IMR-90 (cell line): ENCODE results near the gene PDE6B. TPM values are rescaled to one million over a fixed set of nuclear protein-coding genes. Genes with fewer than 3 reads are reported as not detected.

Source experiments
- ATAC-seq: fragments of 200-7000 bp; cut with Tn5 transposase; 2 replicates; pipeline ENCODE4 v1.9.1; 2020; ENCODE audit warnings: low read depth, mild to moderate bottlenecking, moderate library complexity
- BruUV-seq: library from RNA; stranded (reverse); fragments of 400-500 nt; replicated peaks from 2 replicates; lab custom pipeline; 2021; lab: Mats Ljungman, UMichigan
- CTCF ChIA-PET: fragments of 300-600 bp; formaldehyde crosslinking; extraction: SDS; loops from one replicate; lab custom pipeline; 2021; ENCODE audit warnings: antibody characterized with exemption; lab: Yijun Ruan, JAX
- POLR2A ChIA-PET: fragments of 300-600 bp; sonication (Branson Sonifier 250); formaldehyde crosslinking; loops from one replicate; lab custom pipeline; 2022; ENCODE audit warnings: antibody characterized with exemption; ENCODE audit not compliant: unreplicated experiment; lab: Charles Lee
- DNase-seq: peaks from one replicate; pipeline ENCODE4 v3.0.0; 2013
- H2AFZ ChIP-seq: replicated peaks from 2 replicates; pipeline ENCODE3; 2013; ENCODE audit warnings: low read length, mild to moderate bottlenecking; ENCODE audit not compliant: poor library complexity
- H2AK5ac ChIP-seq: 2 replicates; pipeline ENCODE4 v1.6.1; 2013; ENCODE audit warnings: low read depth, low read length, inconsistent platforms
- H2AK9ac ChIP-seq: replicated peaks from 2 replicates; pipeline ENCODE3; 2013; ENCODE audit warnings: mild to moderate bottlenecking, low read depth, low read length, moderate library complexity; ENCODE audit not compliant: poor library complexity
- H2BK120ac ChIP-seq: 2 replicates; pipeline ENCODE4 v1.6.1; 2013; ENCODE audit warnings: low read depth, low read length, inconsistent platforms
- H2BK15ac ChIP-seq: 3 replicates; pipeline ENCODE4 v1.6.1; 2013; ENCODE audit warnings: low read depth, low read length, inconsistent platforms
- H2BK20ac ChIP-seq: 2 replicates; pipeline ENCODE4 v1.6.1; 2013; ENCODE audit warnings: low read depth, mild to moderate bottlenecking, inconsistent platforms, low read length, moderate library complexity
- H2BK5ac ChIP-seq: 2 replicates; pipeline ENCODE4 v1.6.1; 2013; ENCODE audit warnings: mild to moderate bottlenecking, low read depth, low read length, inconsistent platforms; ENCODE audit not compliant: poor library complexity, severe bottlenecking
- H3K14ac ChIP-seq: replicated peaks from 2 replicates; pipeline ENCODE4 v1.6.1; 2013; ENCODE audit warnings: low read depth, low read length, inconsistent platforms
- H3K18ac ChIP-seq: 2 replicates; pipeline ENCODE4 v1.6.1; 2013; ENCODE audit warnings: low read depth, low read length, control low read depth
- H3K23ac ChIP-seq: 2 replicates; pipeline ENCODE4 v1.6.1; 2013; ENCODE audit warnings: low read depth, low read length, inconsistent platforms
- H3K27ac ChIP-seq: 2 replicates; pipeline ENCODE4 v1.5.1; 2013; ENCODE audit warnings: mild to moderate bottlenecking, control low read depth, low read length; ENCODE audit not compliant: insufficient read depth
- H3K27me3 ChIP-seq: 2 replicates; pipeline ENCODE4 v1.6.1; 2013; ENCODE audit warnings: low read length; ENCODE audit not compliant: control insufficient read depth, insufficient read depth
- H3K36me3 ChIP-seq: 2 replicates; pipeline ENCODE4 v1.6.1; 2013; ENCODE audit warnings: low read length, mixed read lengths; ENCODE audit not compliant: control insufficient read depth, insufficient read depth
- H3K4ac ChIP-seq: 2 replicates; pipeline ENCODE4 v1.6.1; 2013; ENCODE audit warnings: low read depth, low read length, inconsistent platforms
- H3K4me1 ChIP-seq: 2 replicates; pipeline ENCODE4 v1.6.1; 2013; ENCODE audit warnings: low read length, mixed read lengths; ENCODE audit not compliant: control insufficient read depth, insufficient read depth
- H3K4me2 ChIP-seq: 2 replicates; pipeline ENCODE4 v1.6.1; 2013; ENCODE audit warnings: low read depth, mild to moderate bottlenecking, control low read depth, low read length, moderate library complexity
- H3K4me3 ChIP-seq: 2 replicates; pipeline ENCODE4 v1.5.1; 2013; ENCODE audit warnings: low read depth, mild to moderate bottlenecking, control low read depth, low read length, moderate library complexity; ENCODE audit not compliant: insufficient read depth
- H3K56ac ChIP-seq: 2 replicates; pipeline ENCODE4 v1.6.1; 2013; ENCODE audit warnings: low read length, inconsistent platforms; ENCODE audit not compliant: insufficient read depth; ENCODE audit errors: extremely low read depth
- H3K79me1 ChIP-seq, 2 experiments: 2 replicates each; pipeline ENCODE4 v1.6.1; 2013; ENCODE audit warnings: low read length in 2 of 2, inconsistent platforms in 1 of 2, low read depth in 1 of 2
- H3K9ac ChIP-seq: 2 replicates; pipeline ENCODE4 v1.6.1; 2013; ENCODE audit warnings: low read depth, low read length, control low read depth
- H3K9me1 ChIP-seq: 2 replicates; pipeline ENCODE4 v1.6.1; 2013; ENCODE audit warnings: low read length, inconsistent platforms; ENCODE audit not compliant: insufficient read depth
- H3K9me3 ChIP-seq: 2 replicates; pipeline ENCODE4 v1.6.1; 2013; ENCODE audit warnings: low read length; ENCODE audit not compliant: control insufficient read depth, insufficient read depth
- H4K20me1 ChIP-seq: 2 replicates; pipeline ENCODE4 v1.6.1; 2013; ENCODE audit warnings: low read length, inconsistent platforms; ENCODE audit not compliant: insufficient read depth
- H4K5ac ChIP-seq: 2 replicates; pipeline ENCODE4 v1.6.1; 2013; ENCODE audit warnings: mild to moderate bottlenecking, low read depth, low read length, control low read depth
- H4K8ac ChIP-seq, 2 experiments: 2 replicates each; pipeline ENCODE4 v1.6.1; 2013; ENCODE audit warnings: low read depth in 2 of 2, low read length in 2 of 2, control low read depth in 1 of 2, inconsistent platforms in 1 of 2
- H4K91ac ChIP-seq: 2 replicates; pipeline ENCODE4 v1.6.1; 2013; ENCODE audit warnings: low read depth, low read length, inconsistent platforms; ENCODE audit not compliant: insufficient read depth
- BHLHE40 ChIP-seq: fragments of 150-350 bp; IDR thresholded peaks from 2 replicates; pipeline ENCODE4 v1.6.1; 2016; ENCODE audit warnings: mild to moderate bottlenecking, low read depth, low read length
- CHD1 ChIP-seq: IDR thresholded peaks from 2 replicates; pipeline ENCODE4 v1.6.1; 2012; ENCODE audit warnings: low read depth, low read length, improper control_type of control experiment
- FOS ChIP-seq: fragments of 150-350 bp; IDR thresholded peaks from 2 replicates; pipeline ENCODE4 v1.6.1; 2016; ENCODE audit warnings: low read depth, low read length
- MAFK ChIP-seq: IDR thresholded peaks from 2 replicates; pipeline ENCODE4 v1.6.1; 2012; ENCODE audit warnings: low read depth, low read length, improper control_type of control experiment
- MAZ ChIP-seq: IDR thresholded peaks from 2 replicates; pipeline ENCODE4 v1.6.1; 2012; ENCODE audit warnings: low read depth, mild to moderate bottlenecking, low read length, improper control_type of control experiment, moderate library complexity, borderline replicate concordance
- MXI1 ChIP-seq: IDR thresholded peaks from 2 replicates; pipeline ENCODE4 v1.6.1; 2012; ENCODE audit warnings: low read depth, mild to moderate bottlenecking, low read length, moderate library complexity, borderline replicate concordance
- RAD21 ChIP-seq: IDR thresholded peaks from 2 replicates; pipeline ENCODE4 v1.6.1; 2012; ENCODE audit warnings: low read length, improper control_type of control experiment
- RCOR1 ChIP-seq: IDR thresholded peaks from 2 replicates; pipeline ENCODE4 v1.6.1; 2012; ENCODE audit warnings: mild to moderate bottlenecking, low read length, improper control_type of control experiment; ENCODE audit not compliant: insufficient replicate concordance
- RFX5 ChIP-seq: IDR thresholded peaks from 2 replicates; pipeline ENCODE4 v1.8.0; 2012; ENCODE audit warnings: low read depth, mild to moderate bottlenecking, low read length, moderate library complexity
- SMC3 ChIP-seq: fragments of 150-350 bp; IDR thresholded peaks from 2 replicates; pipeline ENCODE4 v1.6.1; 2016; ENCODE audit warnings: low read depth, mild to moderate bottlenecking, antibody characterized with exemption, low read length, moderate library complexity
- WGBS, 2 experiments: methylation state at CpG; one replicate each; pipeline versions ENCODE4 v1.1.5 to v1.1.7; 2013; ENCODE audit warnings: missing lambda C conversion rate in 2 of 2; ENCODE audit not compliant: insufficient read length in 1 of 2; ENCODE audit errors: extremely low coverage in 2 of 2; 5-methylcytosine and 5-hydroxymethylcytosine counted together
- dilution Hi-C: fragments of 300-500 bp; cut with HindIII; formaldehyde crosslinking; loops from one replicate; pipeline ENCODE4 v1.14.3; 2018; ENCODE audit warnings: low sequenced_read_pairs; ENCODE audit not compliant: unreplicated experiment
- in situ Hi-C: fragments of 300-500 bp; cut with MboI; formaldehyde crosslinking; loops from 3 replicates; pipeline ENCODE4 v1.14.3; 2019; ENCODE audit warnings: low sequenced_read_pairs, inconsistent platforms, mixed read lengths
- intact Hi-C: fragments of 100-400 bp; cut with micrococcal nuclease; formaldehyde crosslinking; loops from 2 replicates; pipeline ENCODE4 v1.10.0; 2022
- polyA plus RNA-seq, 3 experiments: library from polyadenylated mRNA; depleted of rRNA; stranded (reverse); fragments of >200 nt; gene quantifications; 2 replicates each; pipeline ENCODE4 v1.2.3, GENCODE V29; 2012; ENCODE audit warnings: low replicate concordance in 1 of 3
- total RNA-seq: library from RNA; depleted of rRNA; stranded (reverse); fragments of >200 nt; gene quantifications from 2 replicates; pipeline ENCODE4 v1.2.3, GENCODE V29; 2012
- TF ChIP-seq, protein P1 (sequence below): fragments of 150-350 bp; IDR thresholded peaks from 2 replicates; pipeline ENCODE4 v1.6.1; 2016; ENCODE audit warnings: low read depth, mild to moderate bottlenecking, low read length, moderate library complexity, borderline replicate concordance
- TF ChIP-seq, protein P2 (sequence below): fragments of 150-350 bp; IDR thresholded peaks from 2 replicates; pipeline ENCODE4 v1.6.1; 2017; ENCODE audit warnings: mild to moderate bottlenecking, antibody characterized with exemption, low read length, low read depth

Gene PDE6B
- total and polyA plus RNA-seq, 2 of the 4 experiments (the other 2 are of a cell fraction): under 0.01 TPM; not detected in 1

GRCh38 chr4:637536-638280 lies 12.3 kb downstream of the PDE6B start:
- dilution Hi-C loops (no loop called here), intact Hi-C loops (no loop called here), in situ Hi-C loops (no loop called here)
- Histone ChIP-seq H3K4me1 (no peaks in the 10 kb centered on the region), H4K91ac (no peak overlapping the region), H2BK20ac (no peak overlapping the region), H2AFZ (no peak overlapping the region), H2AK5ac (no peak overlapping the region), H3K23ac (no peak overlapping the region), H4K5ac (no peak overlapping the region), H2BK15ac (no peak overlapping the region), H3K36me3 (no peaks in the 10 kb centered on the region), H3K9me3 (peaks cover 9% of the 10 kb centered on the region; the same call in 1 of the 2 replicates), H3K4me3 (no peak overlapping the region), H3K27ac (no peak overlapping the region), H3K79me1 (no peaks in the 10 kb centered on the region), H4K8ac (no peak overlapping the region), H3K14ac (no peak overlapping the region), H3K18ac (no peak overlapping the region), H3K9ac (no peak overlapping the region), H4K20me1 (no peaks in the 10 kb centered on the region), H2AK9ac (no peak overlapping the region), H2BK120ac (no peak overlapping the region), H3K27me3 (no peaks in the 10 kb centered on the region), H3K4ac (no peak overlapping the region), H3K9me1 (no peaks in the 10 kb centered on the region), H3K4me2 (no peak overlapping the region), H2BK5ac (no peak overlapping the region), H3K56ac (no peak overlapping the region)
- ChIA-PET POLR2A (no interaction called here), CTCF (no interaction called here)
- WGBS, 2 experiments: 53% methylated on average over 20 of the region's 32 CpGs; no CpG with 5 or more reads in 1 of the 2 experiments
- ATAC-seq (no peak), DNase-seq (no peak)
- TF ChIP-seq MXI1 (no peak), SMC3 (no peak), RCOR1 (no peak), BHLHE40 (no peak), RFX5 (no peak), CHD1 (no peak), MAFK (no peak), FOS (no peak), RAD21 (no peak), MAZ (no peak)
- TF ChIP-seq, protein P1, sequence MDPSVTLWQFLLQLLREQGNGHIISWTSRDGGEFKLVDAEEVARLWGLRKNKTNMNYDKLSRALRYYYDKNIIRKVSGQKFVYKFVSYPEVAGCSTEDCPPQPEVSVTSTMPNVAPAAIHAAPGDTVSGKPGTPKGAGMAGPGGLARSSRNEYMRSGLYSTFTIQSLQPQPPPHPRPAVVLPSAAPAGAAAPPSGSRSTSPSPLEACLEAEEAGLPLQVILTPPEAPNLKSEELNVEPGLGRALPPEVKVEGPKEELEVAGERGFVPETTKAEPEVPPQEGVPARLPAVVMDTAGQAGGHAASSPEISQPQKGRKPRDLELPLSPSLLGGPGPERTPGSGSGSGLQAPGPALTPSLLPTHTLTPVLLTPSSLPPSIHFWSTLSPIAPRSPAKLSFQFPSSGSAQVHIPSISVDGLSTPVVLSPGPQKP: no peak
- TF ChIP-seq, protein P2, sequence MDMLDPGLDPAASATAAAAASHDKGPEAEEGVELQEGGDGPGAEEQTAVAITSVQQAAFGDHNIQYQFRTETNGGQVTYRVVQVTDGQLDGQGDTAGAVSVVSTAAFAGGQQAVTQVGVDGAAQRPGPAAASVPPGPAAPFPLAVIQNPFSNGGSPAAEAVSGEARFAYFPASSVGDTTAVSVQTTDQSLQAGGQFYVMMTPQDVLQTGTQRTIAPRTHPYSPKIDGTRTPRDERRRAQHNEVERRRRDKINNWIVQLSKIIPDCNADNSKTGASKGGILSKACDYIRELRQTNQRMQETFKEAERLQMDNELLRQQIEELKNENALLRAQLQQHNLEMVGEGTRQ: no peak
- BruUV-seq: no TSS peak
